GM15510 (cell line): Measurements from ENCODE around the gene AAMP.

Experiments used
- POLR2A ChIP-seq: IDR thresholded peaks from 3 replicates; pipeline ENCODE4 v1.6.1; 2011; ENCODE audit warnings: borderline replicate concordance; ENCODE audit not compliant: insufficient read length; ENCODE audit errors: extremely low read depth

AAMP gene

DNA sequence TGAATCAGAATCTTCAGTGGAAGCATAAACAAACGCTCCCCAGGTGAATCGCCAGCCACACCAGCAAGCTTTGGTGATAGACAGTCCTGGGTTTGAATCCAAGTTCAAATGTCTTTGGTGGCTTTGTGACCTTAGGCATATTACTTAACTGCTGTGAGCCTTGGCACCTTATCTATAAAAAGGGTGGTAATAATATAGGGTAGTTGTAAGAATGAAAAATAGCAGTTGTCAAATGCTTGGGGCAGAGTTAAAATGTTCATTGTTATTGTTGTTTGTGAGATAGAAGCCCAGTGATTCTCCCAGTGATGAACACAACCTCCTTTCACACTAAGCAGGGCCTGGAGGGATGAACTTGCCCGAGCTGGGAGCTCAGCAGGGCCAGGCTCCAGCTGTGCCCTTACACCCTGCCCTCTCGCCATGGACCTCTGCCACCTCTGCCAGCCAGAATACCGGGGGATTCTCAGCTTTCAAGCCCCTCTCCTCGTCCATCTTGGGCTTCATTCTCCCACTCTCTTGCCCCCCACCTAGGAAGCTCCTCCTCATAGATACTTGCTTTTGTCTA, 28.5 kb upstream of the AAMP start:
- no peak for TF ChIP-seq POLR2A

GRCh38 chr2:218296847-218297246, 26.9 kb upstream of the AAMP start:
- no peak for TF ChIP-seq POLR2A

GRCh38 chr2:218296200-218296599, 26.3 kb upstream of the AAMP start:
- no peak for TF ChIP-seq POLR2A

DNA sequence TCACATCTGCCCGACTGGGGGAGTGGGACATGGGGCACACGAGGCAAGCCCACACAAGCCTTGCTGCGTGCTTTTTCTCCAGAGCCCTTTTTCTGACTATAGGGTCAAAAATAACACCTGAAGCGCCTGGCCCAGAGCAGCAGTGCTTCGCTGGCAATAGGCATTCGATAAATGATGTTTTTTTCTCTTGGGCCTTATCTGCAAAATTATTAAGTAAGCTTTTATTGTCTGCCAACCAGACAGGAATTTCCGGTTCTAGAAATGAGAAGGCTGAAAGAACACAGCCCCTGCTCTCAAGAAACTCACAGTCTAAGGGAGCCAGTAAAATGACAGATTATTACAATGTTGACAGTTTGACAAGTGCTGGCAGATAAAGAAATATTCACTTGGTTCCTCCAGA, 25.1 kb upstream of the AAMP start:
- TF ChIP-seq POLR2A = no peak

DNA sequence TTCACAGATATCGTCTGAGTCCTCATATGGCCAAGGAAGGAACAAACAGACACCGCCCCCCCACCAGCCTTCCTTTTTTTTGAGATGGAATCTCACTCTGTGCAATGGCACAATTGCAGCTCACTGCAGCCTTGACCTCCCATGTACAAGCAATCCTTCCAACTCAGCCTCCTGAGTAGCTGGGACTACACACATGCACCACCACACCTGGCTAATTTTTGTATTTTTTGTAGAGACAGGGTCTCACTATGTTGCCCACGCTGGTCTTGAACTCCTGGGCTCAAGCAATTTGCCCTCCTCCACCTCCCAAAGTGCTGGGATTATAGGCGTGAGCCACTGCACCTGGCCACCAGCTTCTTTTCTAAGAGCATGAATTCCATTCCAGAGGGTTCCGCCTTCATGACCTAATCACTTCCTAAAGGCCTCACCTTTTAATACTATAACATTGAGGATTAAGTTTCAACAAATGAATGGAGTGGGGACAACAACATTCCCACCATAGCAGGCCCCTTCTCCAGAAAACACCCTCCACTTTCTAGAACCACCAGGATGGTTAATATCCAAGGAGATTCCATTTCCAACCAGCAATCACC, 24.6 kb upstream of the AAMP start:
- TF ChIP-seq POLR2A = no peak

DNA sequence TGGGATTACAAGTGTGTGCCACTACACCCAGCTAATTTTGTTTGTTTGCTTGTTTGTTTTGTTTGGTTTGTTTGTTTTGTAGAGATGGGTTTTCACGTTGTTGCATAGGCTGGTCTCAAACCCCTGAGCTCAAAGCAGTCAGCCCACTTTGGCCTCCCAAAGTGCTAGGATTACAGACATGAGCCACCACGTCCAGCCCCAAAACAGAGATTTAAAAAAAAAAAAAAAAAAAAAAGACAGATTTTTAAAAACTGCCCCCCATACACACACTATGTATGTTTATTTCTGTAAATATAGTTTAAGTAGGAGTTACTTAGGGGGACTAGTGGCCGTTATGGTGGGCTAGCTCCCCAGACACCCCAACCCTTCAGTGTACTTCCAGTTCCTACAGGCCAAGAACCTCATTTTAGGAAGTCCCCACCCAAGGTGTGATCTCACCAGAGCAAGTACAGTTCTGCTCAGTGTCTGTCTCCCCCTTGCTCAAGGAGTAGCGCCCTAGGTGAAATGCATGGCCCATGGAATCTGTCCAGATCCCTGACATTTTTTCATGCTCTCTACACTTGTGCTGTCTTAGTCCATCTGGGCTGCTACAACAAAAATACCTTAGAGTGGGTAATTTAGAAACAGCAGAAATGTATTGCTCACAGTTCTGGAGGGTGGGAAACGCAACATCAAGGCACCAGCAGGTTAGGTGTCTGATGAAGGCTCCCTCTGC, 23.9 kb upstream of the AAMP start:
- no peak for TF ChIP-seq POLR2A

DNA sequence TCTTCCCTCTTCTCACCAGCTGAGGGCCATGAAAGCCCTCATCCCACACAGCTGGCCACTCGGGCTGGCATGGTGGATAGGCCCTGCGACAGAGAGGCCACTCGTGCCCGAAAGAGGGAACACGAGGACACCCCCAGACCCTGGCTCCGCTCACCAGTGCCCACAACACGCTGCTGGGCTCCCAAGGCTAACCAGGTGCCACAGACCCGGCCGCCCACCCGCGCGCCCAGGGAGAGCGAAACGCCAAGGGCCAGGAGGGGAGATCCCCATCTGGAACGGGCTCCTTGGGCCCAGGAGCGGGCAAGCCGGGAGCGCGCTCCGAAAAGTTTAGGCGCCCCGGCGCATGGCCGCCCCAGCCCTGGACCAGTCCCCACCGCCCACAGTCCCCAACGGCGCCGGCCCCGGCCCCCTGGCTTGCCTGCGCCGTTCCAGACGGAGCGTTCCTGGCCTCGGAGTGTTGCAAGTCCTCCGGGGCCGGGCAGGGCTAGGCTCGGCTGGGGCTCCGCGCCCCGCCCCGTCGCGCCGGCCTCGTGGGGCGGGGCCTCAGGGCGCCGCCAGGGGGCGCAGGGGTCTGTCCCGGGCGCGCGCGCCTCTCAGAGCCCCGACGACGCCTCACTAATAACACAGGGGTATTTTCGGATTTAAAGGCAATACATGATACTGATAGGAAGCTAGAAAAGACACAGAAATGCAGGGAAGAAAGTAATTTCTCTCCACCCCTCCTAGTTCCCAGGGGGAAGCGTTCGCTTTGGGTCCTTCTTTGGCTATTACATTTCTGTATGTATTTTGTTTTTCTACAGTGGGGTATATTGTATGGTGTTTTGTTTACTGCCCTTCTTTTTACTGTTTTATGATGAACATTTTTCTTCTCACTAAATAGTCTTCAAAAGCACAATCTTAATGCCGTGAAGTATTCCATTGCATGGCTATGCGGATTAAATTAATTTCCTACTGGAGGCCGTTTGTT, 22.4 kb upstream of the AAMP start, which contains the start of gene TMBIM1:
TSS of gene TMBIM1 (minus strand) at position 456 of the 967 bp plus-strand sequence. CDS start 10,362 bp downstream, outside the sequence.
- peak; percentile 58 for TF ChIP-seq POLR2A

GRCh38 chr2:218291318-218292047, 21.5 kb upstream of the AAMP start:
- no peak for TF ChIP-seq POLR2A

DNA sequence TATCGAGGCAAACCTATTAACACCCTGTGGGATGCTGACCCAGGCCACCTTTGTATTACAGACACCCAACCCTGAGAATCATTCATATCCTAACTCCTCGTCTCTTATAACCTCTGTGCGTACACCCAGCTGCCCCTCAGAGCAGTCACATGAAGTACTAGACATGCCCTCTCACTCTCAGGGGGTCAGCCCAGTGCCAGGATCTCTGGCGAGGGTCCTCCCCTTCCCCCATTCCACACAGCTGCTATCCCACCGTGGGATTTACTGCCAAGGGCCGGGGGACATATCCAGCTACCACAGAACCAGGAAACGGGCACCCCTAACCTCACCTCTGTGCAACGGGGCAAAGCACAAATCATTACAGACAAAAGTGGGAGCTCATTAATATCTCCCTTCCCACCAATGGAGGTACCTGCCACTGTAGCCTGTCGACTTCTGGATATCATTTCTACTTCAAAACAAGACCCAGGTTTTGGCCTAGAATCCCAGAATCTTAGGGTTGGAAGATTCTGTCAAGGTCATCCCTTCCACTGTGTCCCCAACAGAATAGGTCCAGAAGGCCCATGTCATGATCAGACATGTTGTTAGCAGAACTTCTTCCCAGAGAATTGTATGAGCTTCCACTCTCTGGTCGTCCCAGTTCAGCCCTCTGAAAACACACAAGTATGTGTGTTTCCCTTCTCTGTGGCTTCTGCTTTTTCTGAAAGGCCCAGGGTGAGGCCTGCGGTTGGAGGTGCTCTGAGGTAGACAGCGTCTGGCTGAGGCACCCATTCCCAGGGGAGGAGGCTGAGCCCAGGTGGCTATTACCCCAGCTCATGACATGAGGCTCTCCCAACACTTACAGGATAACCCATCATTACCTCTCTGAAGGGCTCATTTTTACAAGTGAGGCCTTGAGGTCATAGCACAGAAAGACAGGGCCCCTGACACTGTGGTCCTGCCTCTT, 20.7 kb upstream of the AAMP start:
- TF ChIP-seq POLR2A = no peak

- no peak for TF ChIP-seq POLR2A
These were observed 19.8 kb upstream of the AAMP start for GRCh38 chr2:218289639-218290315.

DNA sequence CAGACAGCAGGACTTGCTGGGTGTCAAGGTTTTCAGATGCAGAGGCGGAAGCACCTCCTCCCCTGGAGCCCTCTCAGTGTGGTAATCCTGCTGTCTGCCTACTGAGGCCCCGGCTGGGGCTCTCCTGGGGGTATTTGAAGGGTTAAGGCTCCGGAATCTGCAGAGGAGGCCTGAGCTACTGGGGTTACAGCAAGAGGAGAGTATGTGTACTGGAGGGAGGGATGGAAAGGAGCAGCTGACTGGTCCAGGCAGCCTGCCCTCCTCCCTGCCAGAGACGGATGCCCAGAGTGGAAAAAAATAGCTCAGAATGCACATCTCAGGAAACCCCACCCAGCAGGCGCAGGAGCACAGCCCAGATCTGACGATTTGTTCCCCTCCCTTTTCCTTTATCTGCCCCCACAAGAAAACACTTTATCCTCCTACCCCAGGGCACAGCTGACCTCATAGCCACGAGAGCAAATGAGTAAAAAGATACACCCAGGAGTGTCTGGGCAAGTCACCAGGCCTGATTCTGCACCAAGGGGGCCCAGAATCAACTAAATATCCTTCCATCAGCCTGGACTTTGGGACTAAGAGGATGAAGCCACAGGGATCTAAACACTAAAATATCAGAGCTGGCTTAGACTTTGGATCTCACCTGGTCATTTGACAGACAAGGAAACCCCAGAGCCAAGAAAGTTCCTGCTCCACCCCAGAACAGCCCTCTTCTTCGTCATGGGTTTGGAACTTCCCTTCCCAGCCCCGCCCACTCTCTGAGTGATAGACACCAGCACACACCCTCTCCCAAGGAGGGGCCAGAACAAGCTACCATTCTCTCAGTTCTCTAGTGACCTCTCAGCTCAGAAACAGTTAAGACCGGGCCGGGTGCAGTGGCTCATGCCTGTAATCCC, 16.9 kb upstream of the AAMP start:
- peak; percentile 21 for TF ChIP-seq POLR2A

- TF ChIP-seq POLR2A = no peak
These were observed 15.7 kb upstream of the AAMP start for GRCh38 chr2:218285604-218286003.
